Prostate gland (tissue), 2 donors: ENCODE data around the gene OBP2B.

Experiments
- POLR2A ChIP-seq: fragments of 450-650 bp; IDR thresholded peaks from one replicate; pipeline ENCODE4 v1.6.1; 2016; ENCODE audit warnings: antibody characterized with exemption, mild to moderate bottlenecking
- TF ChIP-seq, protein P1 (sequence below), 4 experiments: fragments of 200-600 bp in 2 of 4; fragments of 450-650 bp in 2 of 4; sonication (generic) in 2 of 4; IDR thresholded peaks; 1 replicate in 3 of 4; 2 replicates in 1 of 4; pipeline ENCODE4 v1.5.1; 2016 to 2019; ENCODE audit warnings: antibody characterized with exemption in 4 of 4, mild to moderate bottlenecking in 2 of 4, moderate library complexity in 2 of 4

GRCh38 chr9:133237035-133237731 is 28.1 kb upstream of the OBP2B start:
- TF ChIP-seq, protein P1, sequence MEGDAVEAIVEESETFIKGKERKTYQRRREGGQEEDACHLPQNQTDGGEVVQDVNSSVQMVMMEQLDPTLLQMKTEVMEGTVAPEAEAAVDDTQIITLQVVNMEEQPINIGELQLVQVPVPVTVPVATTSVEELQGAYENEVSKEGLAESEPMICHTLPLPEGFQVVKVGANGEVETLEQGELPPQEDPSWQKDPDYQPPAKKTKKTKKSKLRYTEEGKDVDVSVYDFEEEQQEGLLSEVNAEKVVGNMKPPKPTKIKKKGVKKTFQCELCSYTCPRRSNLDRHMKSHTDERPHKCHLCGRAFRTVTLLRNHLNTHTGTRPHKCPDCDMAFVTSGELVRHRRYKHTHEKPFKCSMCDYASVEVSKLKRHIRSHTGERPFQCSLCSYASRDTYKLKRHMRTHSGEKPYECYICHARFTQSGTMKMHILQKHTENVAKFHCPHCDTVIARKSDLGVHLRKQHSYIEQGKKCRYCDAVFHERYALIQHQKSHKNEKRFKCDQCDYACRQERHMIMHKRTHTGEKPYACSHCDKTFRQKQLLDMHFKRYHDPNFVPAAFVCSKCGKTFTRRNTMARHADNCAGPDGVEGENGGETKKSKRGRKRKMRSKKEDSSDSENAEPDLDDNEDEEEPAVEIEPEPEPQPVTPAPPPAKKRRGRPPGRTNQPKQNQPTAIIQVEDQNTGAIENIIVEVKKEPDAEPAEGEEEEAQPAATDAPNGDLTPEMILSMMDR (IDR thresholded peaks at IDR 0.05): no peak
- no peak for TF ChIP-seq POLR2A
